GM12874 (cell line): ENCODE data around the gene OR8B2.

Source experiments
- TF ChIP-seq, protein P1 (sequence below): IDR thresholded peaks from 2 replicates; pipeline ENCODE4 v1.5.1; 2011; ENCODE audit warnings: low read depth, mild to moderate bottlenecking, control low read depth, low read length, moderate library complexity; ENCODE audit not compliant: insufficient read depth

The OR8B2 gene, protein sequence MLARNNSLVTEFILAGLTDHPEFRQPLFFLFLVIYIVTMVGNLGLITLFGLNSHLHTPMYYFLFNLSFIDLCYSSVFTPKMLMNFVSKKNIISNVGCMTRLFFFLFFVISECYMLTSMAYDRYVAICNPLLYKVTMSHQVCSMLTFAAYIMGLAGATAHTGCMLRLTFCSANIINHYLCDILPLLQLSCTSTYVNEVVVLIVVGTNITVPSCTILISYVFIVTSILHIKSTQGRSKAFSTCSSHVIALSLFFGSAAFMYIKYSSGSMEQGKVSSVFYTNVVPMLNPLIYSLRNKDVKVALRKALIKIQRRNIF

DNA sequence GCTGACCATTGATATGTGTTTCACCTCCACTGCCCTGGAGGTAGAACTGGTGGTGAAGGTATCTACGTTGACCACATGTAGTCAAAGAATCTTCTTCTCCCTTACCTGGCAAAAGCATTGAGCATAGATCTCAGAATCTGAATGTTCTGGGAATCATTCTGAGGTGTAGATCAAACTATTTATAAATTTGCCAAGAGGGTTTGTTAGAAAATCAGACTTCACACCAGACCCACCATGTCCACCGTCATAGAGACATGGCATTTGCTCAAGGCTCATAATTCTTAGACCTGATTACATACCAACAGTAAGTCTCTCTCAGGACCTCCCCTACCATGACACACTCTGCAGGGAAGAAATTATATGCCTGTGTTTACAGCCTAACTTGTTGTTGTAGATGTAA is at the start of gene OR8B2:
Gene OR8B2 (minus strand): TSS at position 101 of the 400 bp plus-strand sequence. CDS start 1,156 bp downstream, outside the sequence.
- TF ChIP-seq, protein P1, sequence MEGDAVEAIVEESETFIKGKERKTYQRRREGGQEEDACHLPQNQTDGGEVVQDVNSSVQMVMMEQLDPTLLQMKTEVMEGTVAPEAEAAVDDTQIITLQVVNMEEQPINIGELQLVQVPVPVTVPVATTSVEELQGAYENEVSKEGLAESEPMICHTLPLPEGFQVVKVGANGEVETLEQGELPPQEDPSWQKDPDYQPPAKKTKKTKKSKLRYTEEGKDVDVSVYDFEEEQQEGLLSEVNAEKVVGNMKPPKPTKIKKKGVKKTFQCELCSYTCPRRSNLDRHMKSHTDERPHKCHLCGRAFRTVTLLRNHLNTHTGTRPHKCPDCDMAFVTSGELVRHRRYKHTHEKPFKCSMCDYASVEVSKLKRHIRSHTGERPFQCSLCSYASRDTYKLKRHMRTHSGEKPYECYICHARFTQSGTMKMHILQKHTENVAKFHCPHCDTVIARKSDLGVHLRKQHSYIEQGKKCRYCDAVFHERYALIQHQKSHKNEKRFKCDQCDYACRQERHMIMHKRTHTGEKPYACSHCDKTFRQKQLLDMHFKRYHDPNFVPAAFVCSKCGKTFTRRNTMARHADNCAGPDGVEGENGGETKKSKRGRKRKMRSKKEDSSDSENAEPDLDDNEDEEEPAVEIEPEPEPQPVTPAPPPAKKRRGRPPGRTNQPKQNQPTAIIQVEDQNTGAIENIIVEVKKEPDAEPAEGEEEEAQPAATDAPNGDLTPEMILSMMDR: no peak

DNA sequence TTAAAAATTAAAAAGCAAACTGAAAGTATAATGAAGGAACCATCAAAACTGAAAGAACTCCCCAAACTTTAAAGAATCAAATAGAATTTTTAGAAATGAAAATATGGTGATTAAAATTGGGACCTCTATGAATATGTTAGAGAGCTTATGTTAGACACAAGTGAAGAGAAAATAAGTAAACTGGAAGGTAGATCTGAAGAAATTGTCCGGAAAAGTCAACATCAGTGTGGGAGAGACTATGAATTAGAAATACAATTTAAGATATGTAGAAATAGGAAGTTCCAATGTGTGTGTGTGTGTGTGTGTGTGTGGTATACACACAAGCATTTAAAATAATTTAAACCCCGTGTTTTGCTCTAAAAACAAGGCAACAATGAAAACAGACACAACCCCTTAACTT is 45.3 kb upstream of the OR8B2 start:
- TF ChIP-seq, protein P1: no peak

DNA sequence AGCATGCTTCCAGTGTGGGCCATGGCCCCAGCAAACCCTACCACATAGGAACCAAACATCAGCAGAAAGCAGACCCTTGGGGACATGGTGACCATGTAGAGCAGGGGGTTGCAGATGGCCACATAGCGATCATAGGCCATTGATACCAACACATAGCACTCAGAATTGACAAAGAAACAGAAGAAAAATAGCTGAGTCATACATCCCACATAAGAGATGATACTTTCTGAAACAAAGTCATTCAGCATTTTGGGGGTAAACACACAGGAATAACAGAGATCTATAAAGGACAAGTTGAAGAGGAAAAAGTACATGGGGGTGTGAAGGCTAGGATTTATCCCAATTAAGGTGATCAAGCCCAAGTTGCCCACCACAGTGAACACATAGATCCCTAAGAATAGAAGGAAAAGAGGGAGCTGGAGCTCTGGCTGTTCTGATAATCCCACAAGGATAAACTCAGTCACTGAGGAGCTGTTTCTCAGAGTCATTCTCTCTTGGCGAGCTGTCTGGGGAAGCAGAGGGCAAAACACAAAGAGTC is 40.2 kb upstream of the OR8B2 start, which contains the start of gene OR8B4:
Gene OR8B4 (minus strand): TSS at position 488 of the 538 bp plus-strand sequence. CDS start 0 bp downstream, at position 488.
- TF ChIP-seq, protein P1: no peak

DNA sequence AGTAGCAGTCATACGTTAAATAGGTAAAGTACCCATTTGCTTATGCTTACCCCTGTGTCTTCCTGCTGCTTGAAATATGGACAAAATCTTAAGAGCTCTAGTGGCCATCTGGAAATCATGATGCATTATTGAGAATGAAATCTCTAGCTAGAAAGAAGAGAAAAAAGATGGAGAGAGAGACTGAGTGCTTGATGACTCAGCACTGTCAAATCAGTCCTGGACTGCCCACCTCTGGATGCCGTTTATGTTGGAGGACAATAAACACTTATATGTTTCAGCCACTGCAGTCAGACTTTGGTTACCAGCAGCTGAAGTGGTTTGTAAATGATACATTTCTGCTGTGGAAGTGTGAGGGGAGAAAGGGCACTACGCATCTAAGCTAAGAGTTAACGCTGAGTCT is 36.7 kb upstream of the OR8B2 start:
- TF ChIP-seq, protein P1: no peak

DNA sequence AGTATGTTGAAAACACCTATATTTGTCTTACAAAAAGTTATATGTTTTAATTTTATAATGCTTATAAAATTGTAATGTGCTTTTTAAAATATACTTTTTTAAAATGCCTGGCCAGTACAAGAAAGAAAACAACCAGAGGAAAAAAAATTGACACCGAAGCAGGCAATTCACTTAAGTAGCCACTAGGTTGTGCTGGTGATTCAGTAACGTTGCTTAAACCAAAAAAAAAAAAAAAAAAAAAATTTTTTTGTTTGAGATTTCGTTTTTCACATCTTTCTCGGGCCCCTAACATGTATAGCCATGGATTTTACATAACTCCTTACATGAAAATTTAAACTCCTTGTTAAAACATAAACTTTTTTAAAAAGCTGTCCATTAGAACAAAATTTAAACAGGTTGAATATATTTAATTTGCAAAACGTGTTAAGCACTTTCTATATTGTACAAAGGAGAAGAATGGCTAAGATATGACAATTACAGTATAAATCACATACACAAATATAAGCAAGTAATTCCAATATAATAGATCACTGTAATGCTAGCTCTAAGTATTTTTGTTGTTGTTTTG is 31.1 kb upstream of the OR8B2 start:
- TF ChIP-seq, protein P1: peak; percentile 44; the same call in 1 of the 2 replicates

DNA sequence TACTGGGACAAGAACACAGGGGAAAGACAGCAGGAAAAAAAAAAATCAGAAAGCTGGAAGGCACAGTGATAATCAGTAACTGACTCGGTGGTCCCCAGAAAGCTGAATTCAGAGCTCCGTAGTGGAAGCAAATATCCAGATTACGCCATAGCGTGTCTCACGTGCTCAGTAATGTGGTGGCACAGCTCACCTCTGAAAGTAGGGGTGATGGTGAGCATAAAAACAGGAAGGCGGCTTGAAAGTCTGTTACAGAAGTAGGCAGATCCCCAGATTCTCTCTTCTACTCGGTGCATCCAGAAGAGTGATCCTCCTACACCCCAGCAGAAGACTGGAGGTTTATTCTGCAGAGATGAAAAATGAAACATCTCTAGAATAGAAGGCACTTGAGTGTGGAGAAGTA is 25.6 kb upstream of the OR8B2 start:
- TF ChIP-seq, protein P1: no peak

DNA sequence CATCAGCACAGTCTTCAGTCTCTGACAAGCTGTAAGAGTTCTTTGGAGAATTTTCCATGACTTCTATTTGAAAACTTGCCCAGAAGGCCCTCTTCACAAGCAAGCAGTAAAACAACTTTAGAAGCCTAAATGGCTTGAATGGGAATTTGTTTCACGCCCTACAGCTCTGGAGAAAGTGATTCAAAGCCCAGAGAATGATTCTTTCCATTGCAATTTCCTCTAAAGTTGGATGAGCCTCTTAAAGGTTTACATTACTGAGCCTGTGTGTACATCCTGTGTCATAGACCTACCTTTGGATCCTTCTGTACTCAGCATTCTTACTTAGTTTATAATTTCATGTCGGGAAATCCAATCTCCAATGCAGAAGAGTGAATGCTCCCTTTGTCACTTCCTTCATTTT is 21.3 kb upstream of the OR8B2 start:
- TF ChIP-seq, protein P1: no peak
